GM18505 (cell line): Measurements from ENCODE around the gene CYB5R3.
"Not testable (repeated sequence)": the region's sequence is repeated elsewhere in the genome, so short reads cannot be mapped to it uniquely, and the experiment has no call there.

ENCODE experiments used
- ATAC-seq: cut with Tn5 transposase; IDR thresholded peaks from one replicate; pipeline ENCODE4 v1.9.1; 2021; ENCODE audit not compliant: unreplicated experiment
- POLR2A ChIP-seq: IDR thresholded peaks from 4 replicates; pipeline ENCODE4 v1.6.1; 2011; ENCODE audit warnings: borderline replicate concordance; ENCODE audit not compliant: insufficient read depth, insufficient read length; ENCODE audit errors: extremely low read depth

CYB5R3 gene

GRCh38 chr22:42581762-42582716 lies 67.2 kb downstream of the CYB5R3 start:
- ATAC-seq: peak; percentile 57
- peak; percentile 72 for TF ChIP-seq POLR2A

- peak; percentile 15 for ATAC-seq
These were observed 67.9 kb downstream of the CYB5R3 start for GRCh38 chr22:42581194-42581761.

GRCh38 chr22:42580040-42580439 lies 69.2 kb downstream of the CYB5R3 start:
- ATAC-seq: not testable (repeated sequence)

- no peak for ATAC-seq
- TF ChIP-seq POLR2A: no peak
These were observed 71.5 kb downstream of the CYB5R3 start for GRCh38 chr22:42577623-42578240.

- ATAC-seq: not testable (repeated sequence)
These were observed 72.1 kb downstream of the CYB5R3 start for GRCh38 chr22:42577141-42577540.

GRCh38 chr22:42575996-42576574 lies 73.1 kb downstream of the CYB5R3 start:
- not testable (repeated sequence) for ATAC-seq

GRCh38 chr22:42574468-42574867 lies 74.7 kb downstream of the CYB5R3 start:
- not testable (repeated sequence) for ATAC-seq

- ATAC-seq: not testable (repeated sequence)
These were observed 75.1 kb downstream of the CYB5R3 start for GRCh38 chr22:42574046-42574445.

GRCh38 chr22:42571068-42571467 lies 78.1 kb downstream of the CYB5R3 start:
- ATAC-seq: not testable (repeated sequence)

GRCh38 chr22:42570580-42570979 lies 78.6 kb downstream of the CYB5R3 start:
- not testable (repeated sequence) for ATAC-seq

GRCh38 chr22:42567950-42568349 lies 81.2 kb downstream of the CYB5R3 start:
- not testable (repeated sequence) for ATAC-seq
